ENCODE data around the gene CHN1.

CHN1 gene

DNA sequence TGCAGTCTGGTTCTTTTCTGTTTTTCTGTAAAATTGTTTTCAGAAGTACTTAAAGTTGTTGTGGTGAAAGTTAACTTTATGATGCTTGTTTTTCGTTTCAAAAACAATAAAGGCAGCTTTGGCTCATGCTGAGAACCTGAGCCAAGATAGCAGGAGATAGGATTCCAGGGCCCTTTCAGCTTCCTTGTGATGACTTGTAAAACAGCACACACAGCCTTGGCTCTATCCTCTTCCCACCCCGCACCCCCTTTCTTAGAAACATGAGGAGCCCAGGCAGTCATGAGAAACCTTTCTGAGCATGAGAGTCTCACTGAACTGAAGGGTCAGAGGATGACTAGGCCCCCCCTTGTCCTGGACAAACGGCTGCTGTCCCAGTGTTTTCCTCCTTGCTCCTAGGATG, 228.5 kb downstream of the CHN1 start:
- no peak overlapping the region for H3K4me3 ChIP-seq (ENCODE audit: low read depth, low read length)
- no peak overlapping the region for H3K9ac ChIP-seq (ENCODE audit: low read depth, low read length)
- H3K36me3 ChIP-seq (ENCODE audit: control insufficient read depth, insufficient read depth, low read length): no peaks in the 10 kb centered on the region
- no peaks in the 10 kb centered on the region for H3K27me3 ChIP-seq (ENCODE audit: control insufficient read depth, insufficient read depth, low read length)
- no peak overlapping the region for H3K27ac ChIP-seq (ENCODE audit: low read depth, low read length)
- peaks cover 54% of the 10 kb centered on the region for H3K4me1 ChIP-seq (ENCODE audit: control insufficient read depth, insufficient read depth, low read length)
- no peaks in the 10 kb centered on the region for H3K9me3 ChIP-seq (ENCODE audit: control insufficient read depth, insufficient read depth, low read length)

DNA sequence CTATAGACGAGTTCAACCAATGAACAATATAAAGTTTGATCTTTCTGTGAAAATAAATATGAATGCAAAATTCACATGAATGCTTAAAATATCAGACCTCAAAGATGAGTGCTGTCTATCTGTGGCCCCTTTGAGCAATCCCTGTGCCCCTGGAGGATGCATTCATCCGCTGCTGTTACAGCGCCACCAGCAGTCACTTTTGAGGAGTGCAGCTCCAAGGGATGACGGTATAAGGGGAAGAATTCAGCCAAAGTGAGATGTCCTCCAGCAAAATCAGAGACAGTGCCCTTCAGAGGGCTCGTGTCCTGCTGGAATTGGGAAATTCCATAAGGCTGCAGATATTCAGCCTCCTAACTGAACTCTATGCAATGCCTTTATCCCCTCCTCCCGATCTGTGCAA, 229.0 kb downstream of the CHN1 start:
- H3K4me1 ChIP-seq (ENCODE audit: control insufficient read depth, insufficient read depth, low read length): peaks cover 57% of the 10 kb centered on the region
- H3K27ac ChIP-seq (ENCODE audit: low read depth, low read length): no peak overlapping the region
- no peak overlapping the region for H3K4me3 ChIP-seq (ENCODE audit: low read depth, low read length)
- H3K27me3 ChIP-seq (ENCODE audit: control insufficient read depth, insufficient read depth, low read length): no peaks in the 10 kb centered on the region
- H3K9me3 ChIP-seq (ENCODE audit: control insufficient read depth, insufficient read depth, low read length): no peaks in the 10 kb centered on the region
- H3K36me3 ChIP-seq (ENCODE audit: control insufficient read depth, insufficient read depth, low read length): no peaks in the 10 kb centered on the region
- H3K9ac ChIP-seq (ENCODE audit: low read depth, low read length): no peak overlapping the region

DNA sequence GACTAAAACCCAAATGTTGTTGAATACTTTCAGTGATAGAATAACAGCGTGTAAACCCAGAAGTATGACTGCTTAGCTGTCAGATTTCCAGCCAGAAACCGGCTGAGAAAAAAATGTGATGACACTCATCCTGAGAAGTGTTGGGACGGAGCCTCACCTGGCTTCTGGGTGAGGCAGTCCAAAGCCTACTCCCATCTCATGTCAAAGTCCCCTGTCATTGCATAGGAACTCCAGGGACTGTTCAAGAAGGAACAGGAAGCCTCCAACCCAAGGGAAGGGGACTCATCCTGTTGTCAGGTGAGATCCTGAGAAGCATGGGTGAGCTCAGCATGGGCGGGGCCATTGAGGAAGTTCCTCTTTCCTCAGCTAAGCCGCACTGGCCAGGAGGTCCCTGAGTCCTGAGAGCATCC, 229.6 kb downstream of the CHN1 start:
- H3K9ac ChIP-seq (ENCODE audit: low read depth, low read length): no peak overlapping the region
- H3K4me3 ChIP-seq (ENCODE audit: low read depth, low read length): no peak overlapping the region
- H3K36me3 ChIP-seq (ENCODE audit: control insufficient read depth, insufficient read depth, low read length): no peaks in the 10 kb centered on the region
- H3K9me3 ChIP-seq (ENCODE audit: control insufficient read depth, insufficient read depth, low read length): no peaks in the 10 kb centered on the region
- peaks cover 55% of the 10 kb centered on the region for H3K4me1 ChIP-seq (ENCODE audit: control insufficient read depth, insufficient read depth, low read length)
- no peaks in the 10 kb centered on the region for H3K27me3 ChIP-seq (ENCODE audit: control insufficient read depth, insufficient read depth, low read length)
- no peak overlapping the region for H3K27ac ChIP-seq (ENCODE audit: low read depth, low read length)

GRCh38 chr2:174774886-174775285, 230.3 kb downstream of the CHN1 start:
- Histone ChIP-seq H3K27ac (ENCODE audit: low read depth, low read length) (no peak overlapping the region), H3K27me3 (ENCODE audit: control insufficient read depth, insufficient read depth, low read length) (no peaks in the 10 kb centered on the region), H3K36me3 (ENCODE audit: control insufficient read depth, insufficient read depth, low read length) (no peaks in the 10 kb centered on the region), H3K4me3 (ENCODE audit: low read depth, low read length) (no peak overlapping the region), H3K9ac (ENCODE audit: low read depth, low read length) (no peak overlapping the region), H3K9me3 (ENCODE audit: control insufficient read depth, insufficient read depth, low read length) (no peaks in the 10 kb centered on the region), H3K4me1 (ENCODE audit: control insufficient read depth, insufficient read depth, low read length) (peaks cover 49% of the 10 kb centered on the region)

- peaks cover 46% of the 10 kb centered on the region for H3K4me1 ChIP-seq (ENCODE audit: control insufficient read depth, insufficient read depth, low read length)
- no peaks in the 10 kb centered on the region for H3K9me3 ChIP-seq (ENCODE audit: control insufficient read depth, insufficient read depth, low read length)
- peak overlapping the region; percentile 97 for H3K27ac ChIP-seq (ENCODE audit: low read depth, low read length)
- H3K27me3 ChIP-seq (ENCODE audit: control insufficient read depth, insufficient read depth, low read length): no peaks in the 10 kb centered on the region
- no peak overlapping the region for H3K4me3 ChIP-seq (ENCODE audit: low read depth, low read length)
- no peak overlapping the region for H3K9ac ChIP-seq (ENCODE audit: low read depth, low read length)
- no peaks in the 10 kb centered on the region for H3K36me3 ChIP-seq (ENCODE audit: control insufficient read depth, insufficient read depth, low read length)
Observed at GRCh38 chr2:174773215-174773614, 232.0 kb downstream of the CHN1 start.

- H3K27me3 ChIP-seq (ENCODE audit: control insufficient read depth, insufficient read depth, low read length): no peaks in the 10 kb centered on the region
- peak overlapping the region; percentile 65 for H3K9ac ChIP-seq (ENCODE audit: low read depth, low read length)
- peaks cover 40% of the 10 kb centered on the region for H3K4me1 ChIP-seq (ENCODE audit: control insufficient read depth, insufficient read depth, low read length)
- H3K4me3 ChIP-seq (ENCODE audit: low read depth, low read length): no peak overlapping the region
- no peaks in the 10 kb centered on the region for H3K36me3 ChIP-seq (ENCODE audit: control insufficient read depth, insufficient read depth, low read length)
- peak overlapping the region; percentile 97 for H3K27ac ChIP-seq (ENCODE audit: low read depth, low read length)
- H3K9me3 ChIP-seq (ENCODE audit: control insufficient read depth, insufficient read depth, low read length): no peaks in the 10 kb centered on the region
Observed at GRCh38 chr2:174772472-174772801, 232.7 kb downstream of the CHN1 start.

DNA sequence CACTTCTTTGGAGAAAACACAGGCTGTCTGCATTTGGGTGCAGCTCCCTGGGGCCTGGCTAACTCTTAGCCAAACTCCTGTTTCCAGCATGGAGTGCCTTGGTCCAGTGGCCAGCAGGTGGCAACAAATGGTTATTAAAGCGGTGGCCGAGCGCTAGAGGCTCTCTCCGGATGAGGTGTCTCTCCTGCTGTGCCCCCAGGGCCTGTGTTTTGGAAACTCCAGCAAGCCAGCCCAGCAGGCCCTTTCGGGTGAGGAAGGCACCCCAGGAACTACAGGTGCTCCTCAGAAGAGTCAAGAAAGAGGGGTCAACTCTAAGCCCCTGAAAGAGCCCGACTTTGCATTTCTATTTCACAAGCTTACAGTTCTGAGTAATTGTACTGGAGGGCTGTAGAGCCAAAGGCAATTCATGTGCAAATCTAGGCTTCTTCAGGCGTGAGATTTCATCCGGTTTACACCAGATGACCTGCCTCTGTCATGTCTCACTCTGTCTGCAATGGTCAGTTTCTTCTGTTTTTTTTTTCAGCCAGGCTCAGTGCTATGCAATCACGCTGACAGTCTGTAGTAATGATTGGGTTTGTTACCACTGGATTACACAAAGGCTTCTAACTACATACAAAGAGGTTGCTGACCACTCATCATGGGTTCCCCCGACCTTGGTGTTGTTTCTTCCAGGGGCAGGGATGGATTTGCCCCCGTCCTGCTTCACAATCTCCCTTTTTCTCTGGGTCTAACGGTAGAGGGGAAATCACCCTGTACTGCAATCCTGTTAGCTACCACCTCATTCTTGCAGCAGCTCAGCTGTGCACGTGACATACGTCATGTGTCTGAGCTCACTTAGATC, 233.3 kb downstream of the CHN1 start:
- Histone ChIP-seq H3K9me3 (ENCODE audit: control insufficient read depth, insufficient read depth, low read length) (no peaks in the 10 kb centered on the region), H3K36me3 (ENCODE audit: control insufficient read depth, insufficient read depth, low read length) (no peaks in the 10 kb centered on the region), H3K27me3 (ENCODE audit: control insufficient read depth, insufficient read depth, low read length) (no peaks in the 10 kb centered on the region), H3K27ac (ENCODE audit: low read depth, low read length) (peak overlapping the region; percentile 97), H3K4me1 (ENCODE audit: control insufficient read depth, insufficient read depth, low read length) (peaks cover 35% of the 10 kb centered on the region), H3K4me3 (ENCODE audit: low read depth, low read length) (no peak overlapping the region), H3K9ac (ENCODE audit: low read depth, low read length) (peak overlapping the region; percentile 65)

DNA sequence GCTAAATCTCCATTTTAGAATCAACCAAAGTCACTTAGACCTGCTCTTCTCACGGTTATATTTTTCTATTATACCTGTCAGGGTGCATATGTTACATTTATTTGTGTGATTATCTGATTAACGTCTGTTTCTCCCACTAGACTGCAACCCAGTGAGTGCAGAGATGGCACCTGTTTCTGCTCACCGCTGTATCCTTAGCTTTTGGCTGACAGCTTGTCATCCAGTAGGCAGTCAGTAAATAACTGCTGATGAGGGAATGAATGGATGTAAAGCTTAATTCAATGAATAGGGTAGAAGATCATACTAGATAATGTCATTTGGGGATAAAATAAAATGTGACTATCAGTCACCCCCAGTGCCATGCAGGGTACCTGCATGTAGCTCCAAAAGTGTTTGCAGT, 234.0 kb downstream of the CHN1 start:
- Histone ChIP-seq H3K4me1 (ENCODE audit: control insufficient read depth, insufficient read depth, low read length) (peaks cover 30% of the 10 kb centered on the region), H3K27ac (ENCODE audit: low read depth, low read length) (peak overlapping the region; percentile 97), H3K27me3 (ENCODE audit: control insufficient read depth, insufficient read depth, low read length) (no peaks in the 10 kb centered on the region), H3K36me3 (ENCODE audit: control insufficient read depth, insufficient read depth, low read length) (no peaks in the 10 kb centered on the region), H3K4me3 (ENCODE audit: low read depth, low read length) (no peak overlapping the region), H3K9me3 (ENCODE audit: control insufficient read depth, insufficient read depth, low read length) (no peaks in the 10 kb centered on the region), H3K9ac (ENCODE audit: low read depth, low read length) (no peak overlapping the region; the same call in 1 of the 2 replicates)

DNA sequence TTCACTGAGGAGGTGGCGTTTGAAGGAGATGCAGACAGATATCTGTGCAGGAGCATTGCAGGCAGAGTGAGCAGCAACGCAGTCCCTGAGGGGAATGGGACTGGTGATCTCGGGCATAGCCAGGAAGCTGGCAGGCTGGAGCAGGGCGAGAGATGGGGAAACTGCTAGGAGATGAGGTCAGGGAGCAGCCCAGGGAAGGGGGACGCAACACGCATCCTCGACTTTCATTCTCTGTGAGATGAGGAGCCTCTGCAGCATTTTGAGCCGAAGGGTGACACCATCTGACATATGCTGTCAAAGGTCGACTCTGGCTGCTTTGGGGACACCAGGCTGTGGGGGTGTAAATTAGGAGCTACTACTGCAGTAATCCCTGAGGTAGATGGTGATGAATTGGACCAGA, 236.6 kb downstream of the CHN1 start:
- no peaks in the 10 kb centered on the region for H3K9me3 ChIP-seq (ENCODE audit: control insufficient read depth, insufficient read depth, low read length)
- H3K9ac ChIP-seq (ENCODE audit: low read depth, low read length): no peak overlapping the region
- H3K4me1 ChIP-seq (ENCODE audit: control insufficient read depth, insufficient read depth, low read length): peaks cover 30% of the 10 kb centered on the region
- no peak overlapping the region for H3K4me3 ChIP-seq (ENCODE audit: low read depth, low read length)
- no peaks in the 10 kb centered on the region for H3K27me3 ChIP-seq (ENCODE audit: control insufficient read depth, insufficient read depth, low read length)
- no peaks in the 10 kb centered on the region for H3K36me3 ChIP-seq (ENCODE audit: control insufficient read depth, insufficient read depth, low read length)
- no peak overlapping the region for H3K27ac ChIP-seq (ENCODE audit: low read depth, low read length)

GRCh38 chr2:174766271-174766670, 238.9 kb downstream of the CHN1 start:
- H3K27me3 ChIP-seq (ENCODE audit: control insufficient read depth, insufficient read depth, low read length): no peaks in the 10 kb centered on the region
- no peak overlapping the region for H3K9ac ChIP-seq (ENCODE audit: low read depth, low read length)
- H3K4me3 ChIP-seq (ENCODE audit: low read depth, low read length): no peak overlapping the region
- no peak overlapping the region for H3K27ac ChIP-seq (ENCODE audit: low read depth, low read length)
- peaks cover 23% of the 10 kb centered on the region for H3K4me1 ChIP-seq (ENCODE audit: control insufficient read depth, insufficient read depth, low read length)
- H3K36me3 ChIP-seq (ENCODE audit: control insufficient read depth, insufficient read depth, low read length): no peaks in the 10 kb centered on the region
- H3K9me3 ChIP-seq (ENCODE audit: control insufficient read depth, insufficient read depth, low read length): no peaks in the 10 kb centered on the region

GRCh38 chr2:174765576-174765975, 239.6 kb downstream of the CHN1 start:
- H3K9ac ChIP-seq (ENCODE audit: low read depth, low read length): no peak overlapping the region
- H3K27ac ChIP-seq (ENCODE audit: low read depth, low read length): no peak overlapping the region
- no peaks in the 10 kb centered on the region for H3K9me3 ChIP-seq (ENCODE audit: control insufficient read depth, insufficient read depth, low read length)
- H3K36me3 ChIP-seq (ENCODE audit: control insufficient read depth, insufficient read depth, low read length): no peaks in the 10 kb centered on the region
- no peak overlapping the region for H3K4me3 ChIP-seq (ENCODE audit: low read depth, low read length)
- H3K4me1 ChIP-seq (ENCODE audit: control insufficient read depth, insufficient read depth, low read length): peaks cover 19% of the 10 kb centered on the region
- no peaks in the 10 kb centered on the region for H3K27me3 ChIP-seq (ENCODE audit: control insufficient read depth, insufficient read depth, low read length)

All from HUES48 (cell line).